Prostate gland (tissue), 2 donors: ENCODE results near the gene HCFC1.

Experiments used
- POLR2A ChIP-seq: fragments of 450-650 bp; IDR thresholded peaks from one replicate; pipeline ENCODE4 v1.6.1; 2016; ENCODE audit warnings: antibody characterized with exemption, mild to moderate bottlenecking
- POLR2AphosphoS5 ChIP-seq: sonication (generic); formaldehyde crosslinking; IDR thresholded peaks from one replicate; pipeline ENCODE4 v1.6.1; 2017; ENCODE audit warnings: antibody characterized with exemption
- TF ChIP-seq, protein P1 (sequence below), 4 experiments: fragments of 200-600 bp in 2 of 4; fragments of 450-650 bp in 2 of 4; sonication (generic) in 2 of 4; IDR thresholded peaks; 1 replicate in 3 of 4; 2 replicates in 1 of 4; pipeline ENCODE4 v1.5.1; 2016 to 2019; ENCODE audit warnings: antibody characterized with exemption in 4 of 4, mild to moderate bottlenecking in 2 of 4, moderate library complexity in 2 of 4

DNA sequence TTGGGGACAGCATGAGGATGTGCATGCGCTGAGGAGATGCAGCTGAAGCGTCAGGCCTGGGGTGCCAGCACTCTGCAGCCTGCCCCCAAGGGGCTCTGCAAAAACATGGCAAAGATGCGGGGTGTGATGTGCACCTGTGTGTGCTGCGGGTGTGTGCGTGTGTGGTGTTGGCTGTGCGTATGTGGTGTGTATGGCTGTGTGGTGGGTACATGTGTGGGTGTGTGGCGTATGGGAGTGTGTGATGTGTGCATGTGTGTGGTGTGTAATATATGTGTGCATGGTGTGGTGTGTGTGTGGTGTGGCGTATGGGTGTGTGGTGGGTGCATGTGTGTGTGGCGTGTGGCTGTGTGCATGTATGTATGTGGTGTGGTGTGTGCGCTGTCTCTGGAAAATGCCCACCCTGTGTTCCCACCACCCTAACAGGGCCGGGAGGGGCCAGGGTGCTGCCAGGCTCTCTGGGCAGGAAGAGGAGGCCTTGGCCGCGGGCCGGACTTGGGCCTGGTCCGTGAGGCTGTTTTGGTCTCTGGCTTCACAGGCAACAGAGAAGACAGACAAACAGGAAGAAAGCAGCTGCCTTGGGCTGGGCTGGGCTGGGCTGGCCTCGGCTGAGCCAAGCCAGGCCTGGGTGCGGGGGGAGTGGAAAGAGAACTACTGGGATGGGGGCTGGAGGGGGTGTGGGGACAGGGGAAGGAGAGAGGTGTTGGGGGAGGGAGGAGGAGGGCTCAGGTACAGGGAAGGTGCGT lies 68.2 kb downstream of the HCFC1 start:
- TF ChIP-seq, protein P1, sequence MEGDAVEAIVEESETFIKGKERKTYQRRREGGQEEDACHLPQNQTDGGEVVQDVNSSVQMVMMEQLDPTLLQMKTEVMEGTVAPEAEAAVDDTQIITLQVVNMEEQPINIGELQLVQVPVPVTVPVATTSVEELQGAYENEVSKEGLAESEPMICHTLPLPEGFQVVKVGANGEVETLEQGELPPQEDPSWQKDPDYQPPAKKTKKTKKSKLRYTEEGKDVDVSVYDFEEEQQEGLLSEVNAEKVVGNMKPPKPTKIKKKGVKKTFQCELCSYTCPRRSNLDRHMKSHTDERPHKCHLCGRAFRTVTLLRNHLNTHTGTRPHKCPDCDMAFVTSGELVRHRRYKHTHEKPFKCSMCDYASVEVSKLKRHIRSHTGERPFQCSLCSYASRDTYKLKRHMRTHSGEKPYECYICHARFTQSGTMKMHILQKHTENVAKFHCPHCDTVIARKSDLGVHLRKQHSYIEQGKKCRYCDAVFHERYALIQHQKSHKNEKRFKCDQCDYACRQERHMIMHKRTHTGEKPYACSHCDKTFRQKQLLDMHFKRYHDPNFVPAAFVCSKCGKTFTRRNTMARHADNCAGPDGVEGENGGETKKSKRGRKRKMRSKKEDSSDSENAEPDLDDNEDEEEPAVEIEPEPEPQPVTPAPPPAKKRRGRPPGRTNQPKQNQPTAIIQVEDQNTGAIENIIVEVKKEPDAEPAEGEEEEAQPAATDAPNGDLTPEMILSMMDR (IDR thresholded peaks at IDR 0.05): no peak
- TF ChIP-seq POLR2AphosphoS5 (no peak), POLR2A (no peak)
